Measurements from ENCODE around the gene LEMD2.

DNA sequence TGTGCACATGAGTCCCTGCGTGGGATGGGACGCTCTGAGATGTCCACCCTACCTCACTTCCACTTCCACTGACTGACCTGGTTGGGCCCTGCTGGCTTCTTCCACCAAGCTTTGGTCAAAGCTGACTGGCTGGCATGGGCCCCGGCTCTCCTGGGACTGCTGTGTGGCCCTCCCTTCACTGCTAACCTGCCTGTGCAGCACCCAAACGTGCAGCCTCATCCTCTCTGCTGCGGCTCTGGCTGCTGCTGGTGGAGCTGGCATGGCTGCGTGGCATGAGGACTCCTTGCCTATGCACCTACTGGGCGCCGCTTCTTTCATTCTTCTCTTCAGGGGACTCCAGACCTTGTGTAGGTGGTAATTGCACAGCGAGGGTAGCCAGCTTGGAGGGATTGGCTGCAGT, 23.6 kb downstream of the LEMD2 start:
- no peak for TF ChIP-seq ZNF777 (tag by site-specific recombination; IDR thresholded peaks at IDR 0.05; ENCODE audit: borderline replicate concordance)
- TF ChIP-seq, protein P1, sequence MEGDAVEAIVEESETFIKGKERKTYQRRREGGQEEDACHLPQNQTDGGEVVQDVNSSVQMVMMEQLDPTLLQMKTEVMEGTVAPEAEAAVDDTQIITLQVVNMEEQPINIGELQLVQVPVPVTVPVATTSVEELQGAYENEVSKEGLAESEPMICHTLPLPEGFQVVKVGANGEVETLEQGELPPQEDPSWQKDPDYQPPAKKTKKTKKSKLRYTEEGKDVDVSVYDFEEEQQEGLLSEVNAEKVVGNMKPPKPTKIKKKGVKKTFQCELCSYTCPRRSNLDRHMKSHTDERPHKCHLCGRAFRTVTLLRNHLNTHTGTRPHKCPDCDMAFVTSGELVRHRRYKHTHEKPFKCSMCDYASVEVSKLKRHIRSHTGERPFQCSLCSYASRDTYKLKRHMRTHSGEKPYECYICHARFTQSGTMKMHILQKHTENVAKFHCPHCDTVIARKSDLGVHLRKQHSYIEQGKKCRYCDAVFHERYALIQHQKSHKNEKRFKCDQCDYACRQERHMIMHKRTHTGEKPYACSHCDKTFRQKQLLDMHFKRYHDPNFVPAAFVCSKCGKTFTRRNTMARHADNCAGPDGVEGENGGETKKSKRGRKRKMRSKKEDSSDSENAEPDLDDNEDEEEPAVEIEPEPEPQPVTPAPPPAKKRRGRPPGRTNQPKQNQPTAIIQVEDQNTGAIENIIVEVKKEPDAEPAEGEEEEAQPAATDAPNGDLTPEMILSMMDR (tag by site-specific recombination; IDR thresholded peaks at IDR 0.05): no peak
- TF ChIP-seq ZNF140 (tag by site-specific recombination; IDR thresholded peaks at IDR 0.05): no peak
- TF ChIP-seq HOXD13 (CRISPR knock-in tag; IDR thresholded peaks at IDR 0.05; ENCODE audit: borderline replicate concordance): no peak
- TF ChIP-seq, protein P2, sequence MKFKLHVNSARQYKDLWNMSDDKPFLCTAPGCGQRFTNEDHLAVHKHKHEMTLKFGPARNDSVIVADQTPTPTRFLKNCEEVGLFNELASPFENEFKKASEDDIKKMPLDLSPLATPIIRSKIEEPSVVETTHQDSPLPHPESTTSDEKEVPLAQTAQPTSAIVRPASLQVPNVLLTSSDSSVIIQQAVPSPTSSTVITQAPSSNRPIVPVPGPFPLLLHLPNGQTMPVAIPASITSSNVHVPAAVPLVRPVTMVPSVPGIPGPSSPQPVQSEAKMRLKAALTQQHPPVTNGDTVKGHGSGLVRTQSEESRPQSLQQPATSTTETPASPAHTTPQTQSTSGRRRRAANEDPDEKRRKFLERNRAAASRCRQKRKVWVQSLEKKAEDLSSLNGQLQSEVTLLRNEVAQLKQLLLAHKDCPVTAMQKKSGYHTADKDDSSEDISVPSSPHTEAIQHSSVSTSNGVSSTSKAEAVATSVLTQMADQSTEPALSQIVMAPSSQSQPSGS (tag by site-specific recombination; IDR thresholded peaks at IDR 0.05; ENCODE audit: low read depth): no peak
- no peak for TF ChIP-seq ZIC2 (tag by site-specific recombination; IDR thresholded peaks at IDR 0.05)
- TF ChIP-seq ZNF792 (tag by site-specific recombination; IDR thresholded peaks at IDR 0.05): no peak
- no peak for TF ChIP-seq ZNF660 (tag by site-specific recombination; IDR thresholded peaks at IDR 0.05)
- TF ChIP-seq GLIS1 (tag by site-specific recombination; IDR thresholded peaks at IDR 0.05): no peak
- TF ChIP-seq ZNF473 (tag by site-specific recombination; IDR thresholded peaks at IDR 0.05): no peak
- no peak for TF ChIP-seq ZNF292 (tag by site-specific recombination; IDR thresholded peaks at IDR 0.05; ENCODE audit: borderline replicate concordance, low read depth)
- TF ChIP-seq ZNF514 (tag by site-specific recombination; IDR thresholded peaks at IDR 0.05): no peak

Data from HEK293 (cell line).